ENCODE data around the gene LRRC31.

Gene LRRC31

GRCh38 chr3:169835533-169835932 is 34.2 kb downstream of the LRRC31 start:
- TF ChIP-seq ZNF555 (tag by site-specific recombination; conservative IDR thresholded peaks at IDR 0.05): no peak
- no peak for TF ChIP-seq ZSCAN30 (tag by site-specific recombination; IDR thresholded peaks at IDR 0.05)
- no peak for TF ChIP-seq ZNF423 (tag by site-specific recombination; IDR thresholded peaks at IDR 0.05)
- TF ChIP-seq ZNF211 (tag by site-specific recombination; IDR thresholded peaks at IDR 0.05; ENCODE audit: low read depth): no peak
- no peak for TF ChIP-seq FEZF1 (tag by site-specific recombination; IDR thresholded peaks at IDR 0.05)
- TF ChIP-seq ZNF266 (tag by site-specific recombination; IDR thresholded peaks at IDR 0.05; ENCODE audit: low read depth): no peak
- TF ChIP-seq PATZ1 (tag by site-specific recombination; IDR thresholded peaks at IDR 0.05): no peak
- no peak for TF ChIP-seq ZNF488 (tag by site-specific recombination; IDR thresholded peaks at IDR 0.05)
- no peak for TF ChIP-seq ZNF132 (tag by site-specific recombination; IDR thresholded peaks at IDR 0.05; ENCODE audit: borderline replicate concordance)
- no peak for TF ChIP-seq MZF1 (tag by site-specific recombination; IDR thresholded peaks at IDR 0.05; ENCODE audit: borderline replicate concordance)
- TF ChIP-seq ZNF26 (tag by site-specific recombination; IDR thresholded peaks at IDR 0.05): no peak
- TF ChIP-seq ZNF621 (tag by site-specific recombination; IDR thresholded peaks at IDR 0.05): no peak
- no peak for TF ChIP-seq ZNF513 (tag by site-specific recombination; IDR thresholded peaks at IDR 0.05)
- no peak for TF ChIP-seq ZNF510 (tag by site-specific recombination; IDR thresholded peaks at IDR 0.05; ENCODE audit: insufficient replicate concordance)
- TF ChIP-seq ZNF214 (tag by site-specific recombination; IDR thresholded peaks at IDR 0.05; ENCODE audit: borderline replicate concordance): no peak
- CTCF ChIA-PET: no interaction called here
- POLR2A ChIA-PET: no interaction called here

GRCh38 chr3:169827712-169828111 is 42.0 kb downstream of the LRRC31 start:
- ChIA-PET POLR2A (no interaction called here), CTCF (interaction anchor here (1.2 kb wide), 1 partner anchor 15 kb away, joined by 3 read pairs; the partner anchor contains the start of genes LRRC34 and LRRIQ4)
- no peaks in the 10 kb centered on the region for H3K36me3 ChIP-seq (ENCODE audit: control insufficient read depth in 2 of 2, insufficient read depth in 1 of 2, low read length in 2 of 2)
- TF ChIP-seq ZNF266 (tag by site-specific recombination; IDR thresholded peaks at IDR 0.05; ENCODE audit: low read depth) (no peak), ZNF521 (tag by site-specific recombination; IDR thresholded peaks at IDR 0.05) (no peak), EGR2 (tag by site-specific recombination; IDR thresholded peaks at IDR 0.05; ENCODE audit: low read depth) (no peak), ZNF580 (tag by site-specific recombination; IDR thresholded peaks at IDR 0.05) (no peak), ZNF366 (tag by site-specific recombination; conservative IDR thresholded peaks at IDR 0.05) (no peak), ZSCAN18 (tag by site-specific recombination; IDR thresholded peaks at IDR 0.05) (no peak), ZNF292 (tag by site-specific recombination; IDR thresholded peaks at IDR 0.05; ENCODE audit: borderline replicate concordance, low read depth) (no peak), ZBTB20 (tag by site-specific recombination; IDR thresholded peaks at IDR 0.05) (no peak)

More at GRCh38 chr3:169835533-169835932, 34.2 kb downstream of the LRRC31 start:
- Histone ChIP-seq H3K36me3 (ENCODE audit: control insufficient read depth in 2 of 2, insufficient read depth in 1 of 2, low read length in 2 of 2) (no peaks in the 10 kb centered on the region), H3K4me3 (ENCODE audit: low read depth, low read length) (no peak overlapping the region), H3K4me1 (ENCODE audit: control insufficient read depth, insufficient read depth, low read length) (no peaks in the 10 kb centered on the region), H3K27ac (ENCODE audit: extremely low read depth, low read depth, low read length) (no peak overlapping the region), H3K9me3 (ENCODE audit: control insufficient read depth, insufficient read depth, low read depth, low read length) (no peaks in the 10 kb centered on the region)

More at GRCh38 chr3:169827712-169828111, 42.0 kb downstream of the LRRC31 start:
- Histone ChIP-seq H3K27ac (ENCODE audit: extremely low read depth, low read depth, low read length) (no peak overlapping the region), H3K4me1 (ENCODE audit: control insufficient read depth, insufficient read depth, low read length) (no peaks in the 10 kb centered on the region), H3K4me3 (ENCODE audit: low read depth, low read length) (no peak overlapping the region), H3K9me3 (ENCODE audit: control insufficient read depth, insufficient read depth, low read depth, low read length) (no peaks in the 10 kb centered on the region)
